ENCODE measurements around the gene SLC46A1. TPM values are rescaled to one million over a fixed set of nuclear protein-coding genes. Genes with fewer than 3 reads are reported as not detected.
"Not testable (repeated sequence)": the region's sequence is repeated elsewhere in the genome, so short reads cannot be mapped to it uniquely, and the experiment has no call there.

Gene SLC46A1
- total and polyA plus RNA-seq, 9 of the 15 experiments (the other 6 are each of a cell fraction or from before 2014, with no cell fraction given), result 0.24 to 5.5 (median 3.1) TPM

DNA sequence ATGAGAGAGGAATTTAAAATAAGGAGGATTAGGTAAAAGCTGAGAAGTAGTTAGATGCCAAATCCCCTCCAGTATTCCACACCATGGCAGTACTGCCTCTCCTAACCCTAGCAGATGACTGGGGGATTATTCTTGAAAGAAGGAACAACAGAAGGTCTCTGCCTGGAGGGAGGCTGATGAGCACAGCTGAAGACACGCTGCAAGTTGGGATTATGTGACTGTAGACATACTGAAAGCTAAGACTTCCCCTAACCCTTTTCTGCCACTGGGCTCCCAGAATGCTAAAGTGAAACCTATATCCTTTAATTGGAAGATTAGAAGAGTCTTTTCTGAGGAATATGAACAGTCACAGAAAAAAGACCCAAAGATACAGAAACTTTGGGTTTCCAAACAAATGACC is 27.7 kb upstream of the SLC46A1 start:
- BruUV-seq (replicated peaks), result no TSS peak
- Histone ChIP-seq H2AFZ (ENCODE audit: low read depth, low read length) (no peak overlapping the region), H3K9me1 (ENCODE audit: control insufficient read depth, insufficient read depth, low read length) (no peaks in the 10 kb centered on the region), H3K4me1 (replicated peaks in 1 of 2; ENCODE audit: control insufficient read depth in 2 of 2, insufficient read depth in 2 of 2, low read length in 2 of 2) (no peaks in the 10 kb centered on the region), H3K27ac (ENCODE audit: extremely low read depth, low read depth, low read length) (no peak overlapping the region), H3K36me3 (ENCODE audit: control insufficient read depth, insufficient read depth, low read length) (no peaks in the 10 kb centered on the region), H3K27me3 (ENCODE audit: control insufficient read depth in 2 of 2, insufficient read depth in 2 of 2, low read length in 2 of 2) (peaks cover 6 to 16% of the 10 kb centered on the region in 2 experiments; a peak in 4 of 5 replicates), H3K4me3 (no peak overlapping the region), H3K79me2 (ENCODE audit: control insufficient read depth, insufficient read depth, low read length) (no peaks in the 10 kb centered on the region), H3K9me3 (replicated peaks; ENCODE audit: control insufficient read depth, insufficient read depth, low read depth, low read length) (no peaks in the 10 kb centered on the region), H3K4me2 (ENCODE audit: insufficient read depth, low read length) (no peak overlapping the region), H4K20me1 (replicated peaks; ENCODE audit: control insufficient read depth, insufficient read depth, low read length) (no peaks in the 10 kb centered on the region), H3K9ac (ENCODE audit: insufficient read depth in 1 of 2, low read depth in 2 of 2, low read length in 2 of 2) (no peak overlapping the region)
- CTCF ChIA-PET (ENCODE audit: low intra/inter-chr PET ratio), result no interaction called here
- in situ Hi-C loops (cut with MboI) (no loop called here), intact Hi-C loops (cut with micrococcal nuclease) (no loop called here)
- POLR2A ChIA-PET, result no interaction called here
- ATAC-seq (no peak), FAIRE-seq (no peak), DNase-seq (ENCODE audit: extremely low read depth in 1 of 4, low spot score in 3 of 4) (no peak)
- WGBS (ENCODE audit: insufficient coverage, low coverage, missing lambda C conversion rate), result 0% methylated on average over 1 of the region's 1 CpG
- no peak for TF ChIP-seq LARP7 (IDR thresholded peaks at IDR 0.05)
- no peak for TF ChIP-seq GTF2E2 (tag; IDR thresholded peaks at IDR 0.05)
- TF ChIP-seq ESRRB (CRISPR knock-in tag; IDR thresholded peaks at IDR 0.05; ENCODE audit: borderline replicate concordance), result no peak
- TF ChIP-seq ZNF830 (CRISPR knock-in tag; IDR thresholded peaks at IDR 0.05), result no peak
- no peak for TF ChIP-seq BRF1 (IDR thresholded peaks at IDR 0.05; ENCODE audit: borderline replicate concordance, extremely low read depth, insufficient read length)
- TF ChIP-seq NCOA6 (IDR thresholded peaks at IDR 0.05), result no peak
- TF ChIP-seq KHSRP (IDR thresholded peaks at IDR 0.05), result no peak
- TF ChIP-seq ARHGAP35 (IDR thresholded peaks at IDR 0.05; ENCODE audit: partially characterized antibody), result no peak
- no peak for TF ChIP-seq RCOR1 (IDR thresholded peaks at IDR 0.05; ENCODE audit: borderline replicate concordance in 1 of 2, low read depth in 2 of 2, low read length in 2 of 2)
- no peak for TF ChIP-seq SPI1 (IDR thresholded peaks at IDR 0.05; ENCODE audit: borderline replicate concordance, low read depth, low read length)

DNA sequence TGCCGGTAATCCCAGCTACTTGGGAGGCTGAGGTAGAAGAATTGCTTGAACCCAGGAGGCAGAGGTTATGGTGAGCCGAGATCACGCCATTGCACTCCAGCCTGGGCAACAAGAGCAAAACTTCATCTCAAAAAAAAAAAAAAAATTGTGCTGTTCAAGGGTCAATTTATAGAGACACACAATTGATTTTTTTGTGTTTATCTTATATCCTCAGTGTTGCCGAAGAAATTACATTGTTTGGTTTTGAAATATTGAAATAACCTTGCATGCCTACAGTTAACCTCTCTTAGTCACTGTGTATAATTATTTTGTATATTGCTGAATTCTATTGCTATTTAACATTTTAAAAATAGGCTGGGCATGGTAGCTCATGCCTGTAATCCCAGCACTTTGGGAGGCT is 22.0 kb upstream of the SLC46A1 start:
- WGBS (ENCODE audit: insufficient coverage, low coverage, missing lambda C conversion rate), result 15% methylated on average over 4 of the region's 4 CpGs
- FAIRE-seq; CTCF ChIA-PET (ENCODE audit: low intra/inter-chr PET ratio): not testable (repeated sequence)

More for the DNA sequence above, 22.0 kb upstream of the SLC46A1 start:
- H3K27me3 ChIP-seq (ENCODE audit: control insufficient read depth in 2 of 2, insufficient read depth in 2 of 2, low read length in 2 of 2), result peaks cover 17 to 31% of the 10 kb centered on the region in 2 experiments; a peak in 4 of 5 replicates
- H3K4me1 ChIP-seq (replicated peaks in 1 of 2; ENCODE audit: control insufficient read depth in 2 of 2, insufficient read depth in 2 of 2, low read length in 2 of 2); H3K9ac ChIP-seq (ENCODE audit: insufficient read depth in 1 of 2, low read depth in 2 of 2, low read length in 2 of 2); H3K4me3 ChIP-seq; POLR2A ChIA-PET; H4K20me1 ChIP-seq (replicated peaks; ENCODE audit: control insufficient read depth, insufficient read depth, low read length); H2AFZ ChIP-seq (ENCODE audit: low read depth, low read length); H3K4me2 ChIP-seq (ENCODE audit: insufficient read depth, low read length); H3K79me2 ChIP-seq (ENCODE audit: control insufficient read depth, insufficient read depth, low read length); in situ Hi-C loops (cut with MboI); H3K9me3 ChIP-seq (replicated peaks; ENCODE audit: control insufficient read depth, insufficient read depth, low read depth, low read length); H3K27ac ChIP-seq (ENCODE audit: extremely low read depth, low read depth, low read length); BruUV-seq (replicated peaks); ATAC-seq; DNase-seq (ENCODE audit: extremely low read depth in 1 of 4, low spot score in 3 of 4); H3K36me3 ChIP-seq (ENCODE audit: control insufficient read depth, insufficient read depth, low read length); H3K9me1 ChIP-seq (ENCODE audit: control insufficient read depth, insufficient read depth, low read length): not testable (repeated sequence)
- intact Hi-C loops (cut with micrococcal nuclease), result loop anchor here (10.0 kb wide), 1 partner anchor 173 kb away; no protein-coding TSS in a partner anchor

Measured in K562 (cell line).